Measurements from ENCODE around the gene MAP2K5. TPM values are rescaled to one million over a fixed set of nuclear protein-coding genes. Genes with fewer than 3 reads are reported as not detected.
A peak's percentile ranks its signal among the peaks of the same experiment; 100 is the strongest.

MAP2K5 gene
- total and polyA plus RNA-seq, 2 donors from 2014 or later, result 14.1 to 18.6 TPM

GRCh38 chr15:67801926-67802914, 259.7 kb downstream of the MAP2K5 start:
- Histone ChIP-seq H3K27me3 (ENCODE audit: control insufficient read depth, insufficient read depth, low read length) (no peaks in the 10 kb centered on the region), H3K27ac (ENCODE audit: low read depth in 2 of 2, low read length in 2 of 2) (no peak overlapping the region), H3K4me1 (ENCODE audit: control insufficient read depth in 2 of 3, insufficient read depth in 2 of 3, low read depth in 1 of 3, low read length in 3 of 3) (peaks cover 0 to 6% (median 0%) of the 10 kb centered on the region in 3 donors), H3K9me3 (ENCODE audit: control insufficient read depth in 2 of 3, insufficient read depth in 1 of 3, low read length in 3 of 3) (no peaks in the 10 kb centered on the region), H3K36me3 (ENCODE audit: control insufficient read depth in 2 of 3, insufficient read depth in 3 of 3, low read length in 3 of 3) (peaks cover 0 to 2% (median 0%) of the 10 kb centered on the region in 3 donors), H3K4me3 (ENCODE audit: low read length in 3 of 3) (no peak overlapping the region), H3K9ac (ENCODE audit: low read length in 3 of 3) (no peak overlapping the region)
- DNase-seq (peak in 2 of 5 donors; percentile 5 to 53), FAIRE-seq (no peak)
- intact Hi-C loops (cut with DNase I), result no loop called here
- TF ChIP-seq, protein P1, sequence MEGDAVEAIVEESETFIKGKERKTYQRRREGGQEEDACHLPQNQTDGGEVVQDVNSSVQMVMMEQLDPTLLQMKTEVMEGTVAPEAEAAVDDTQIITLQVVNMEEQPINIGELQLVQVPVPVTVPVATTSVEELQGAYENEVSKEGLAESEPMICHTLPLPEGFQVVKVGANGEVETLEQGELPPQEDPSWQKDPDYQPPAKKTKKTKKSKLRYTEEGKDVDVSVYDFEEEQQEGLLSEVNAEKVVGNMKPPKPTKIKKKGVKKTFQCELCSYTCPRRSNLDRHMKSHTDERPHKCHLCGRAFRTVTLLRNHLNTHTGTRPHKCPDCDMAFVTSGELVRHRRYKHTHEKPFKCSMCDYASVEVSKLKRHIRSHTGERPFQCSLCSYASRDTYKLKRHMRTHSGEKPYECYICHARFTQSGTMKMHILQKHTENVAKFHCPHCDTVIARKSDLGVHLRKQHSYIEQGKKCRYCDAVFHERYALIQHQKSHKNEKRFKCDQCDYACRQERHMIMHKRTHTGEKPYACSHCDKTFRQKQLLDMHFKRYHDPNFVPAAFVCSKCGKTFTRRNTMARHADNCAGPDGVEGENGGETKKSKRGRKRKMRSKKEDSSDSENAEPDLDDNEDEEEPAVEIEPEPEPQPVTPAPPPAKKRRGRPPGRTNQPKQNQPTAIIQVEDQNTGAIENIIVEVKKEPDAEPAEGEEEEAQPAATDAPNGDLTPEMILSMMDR (IDR thresholded peaks at IDR 0.05; ENCODE audit: borderline replicate concordance, extremely low read depth, insufficient read depth), result no peak

GRCh38 chr15:67803299-67803698, 260.8 kb downstream of the MAP2K5 start:
- intact Hi-C loops (cut with DNase I), result no loop called here
- peaks cover 0 to 2% (median 0%) of the 10 kb centered on the region in 3 donors for H3K36me3 ChIP-seq (ENCODE audit: control insufficient read depth in 2 of 3, insufficient read depth in 3 of 3, low read length in 3 of 3)
- H3K4me3 ChIP-seq (ENCODE audit: low read length in 3 of 3), result no peak overlapping the region
- H3K27ac ChIP-seq (ENCODE audit: low read depth in 2 of 2, low read length in 2 of 2), result no peak overlapping the region
- H3K9ac ChIP-seq (ENCODE audit: low read length in 3 of 3), result no peak overlapping the region
- peaks cover 0 to 6% (median 0%) of the 10 kb centered on the region in 3 donors for H3K4me1 ChIP-seq (ENCODE audit: control insufficient read depth in 2 of 3, insufficient read depth in 2 of 3, low read depth in 1 of 3, low read length in 3 of 3)
- DNase-seq (no peak), FAIRE-seq (no peak)
- TF ChIP-seq, protein P1 (IDR thresholded peaks at IDR 0.05; ENCODE audit: borderline replicate concordance, extremely low read depth, insufficient read depth), result no peak
- H3K9me3 ChIP-seq (ENCODE audit: control insufficient read depth in 2 of 3, insufficient read depth in 1 of 3, low read length in 3 of 3), result no peaks in the 10 kb centered on the region
- no peaks in the 10 kb centered on the region for H3K27me3 ChIP-seq (ENCODE audit: control insufficient read depth, insufficient read depth, low read length)

DNA sequence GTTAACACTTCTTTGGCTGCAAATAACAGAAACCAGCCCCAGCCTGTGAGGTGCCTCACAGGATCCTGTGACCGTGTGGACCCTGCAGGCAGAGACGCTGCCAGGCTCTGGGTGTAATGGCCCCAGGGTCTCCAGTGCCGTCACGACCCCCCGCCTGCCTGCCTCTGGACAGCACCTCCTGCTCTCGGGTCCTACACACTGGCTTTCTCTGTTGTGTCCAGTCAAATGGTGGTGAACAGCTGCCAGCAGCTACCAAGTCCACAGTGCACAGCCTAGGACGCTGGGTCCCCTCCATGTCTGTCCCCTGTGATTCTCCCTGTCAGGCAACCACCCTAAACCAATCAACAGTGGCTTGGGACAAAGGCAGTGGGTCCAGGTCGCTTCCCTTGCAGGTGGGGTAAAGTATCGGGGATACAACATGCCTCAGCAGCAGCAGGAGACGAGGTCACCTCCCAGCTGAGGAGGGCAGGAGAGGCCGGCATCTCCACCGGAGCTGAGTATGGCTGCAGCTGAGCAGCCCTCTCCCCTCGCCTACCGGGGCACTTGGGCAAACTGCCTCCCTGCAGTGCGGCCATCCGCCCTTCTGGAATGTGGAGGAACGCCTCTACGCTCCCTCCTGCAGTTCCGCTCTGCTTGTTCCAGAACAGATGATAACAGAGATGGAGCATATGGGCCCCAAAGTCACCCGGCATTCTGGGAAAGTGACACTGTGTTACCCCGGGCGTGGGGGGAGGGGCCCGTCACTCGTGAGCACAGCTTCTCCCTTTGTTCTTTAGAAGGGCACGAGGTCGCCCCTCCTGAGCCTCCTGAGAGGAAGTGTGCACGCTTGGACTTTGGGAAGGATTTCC, 261.7 kb downstream of the MAP2K5 start:
- Histone ChIP-seq H3K36me3 (ENCODE audit: control insufficient read depth in 2 of 3, insufficient read depth in 3 of 3, low read length in 3 of 3) (peaks cover 0 to 3% (median 0%) of the 10 kb centered on the region in 3 donors), H3K4me1 (ENCODE audit: control insufficient read depth in 2 of 3, insufficient read depth in 2 of 3, low read depth in 1 of 3, low read length in 3 of 3) (peaks cover 0 to 6% (median 0%) of the 10 kb centered on the region in 3 donors), H3K4me3 (ENCODE audit: low read length in 3 of 3) (no peak overlapping the region), H3K9me3 (ENCODE audit: control insufficient read depth in 2 of 3, insufficient read depth in 1 of 3, low read length in 3 of 3) (no peaks in the 10 kb centered on the region), H3K9ac (ENCODE audit: low read length in 3 of 3) (no peak overlapping the region), H3K27me3 (ENCODE audit: control insufficient read depth, insufficient read depth, low read length) (no peaks in the 10 kb centered on the region), H3K27ac (ENCODE audit: low read depth in 2 of 2, low read length in 2 of 2) (no peak overlapping the region)
- DNase-seq, result peak; percentile 61 to 78 (median 67)
- intact Hi-C loops (cut with DNase I), result no loop called here
- no peak for FAIRE-seq
- TF ChIP-seq, protein P1 (IDR thresholded peaks at IDR 0.05; ENCODE audit: borderline replicate concordance, extremely low read depth, insufficient read depth), result no peak
